ENCODE results near the gene TBX6.

- no peak for TF ChIP-seq CTCF (IDR thresholded peaks at IDR 0.05)
- no peak for TF ChIP-seq POLR2A (IDR thresholded peaks at IDR 0.05)
These were observed 6.5 kb downstream of the TBX6 start for GRCh38 chr16:30085247-30085646.

Data from body of pancreas (tissue), 4 donors.